ENCODE results near the gene ANKRD35.

Gene ANKRD35

GRCh38 chr1:145893306-145894055 lies 7.8 kb upstream of the ANKRD35 start:
- no peak for DNase-seq (ENCODE audit: low read depth in 2 of 2)

- no peak for DNase-seq (ENCODE audit: low read depth in 2 of 2)
These were observed 6.9 kb upstream of the ANKRD35 start for GRCh38 chr1:145892486-145893087.

DNA sequence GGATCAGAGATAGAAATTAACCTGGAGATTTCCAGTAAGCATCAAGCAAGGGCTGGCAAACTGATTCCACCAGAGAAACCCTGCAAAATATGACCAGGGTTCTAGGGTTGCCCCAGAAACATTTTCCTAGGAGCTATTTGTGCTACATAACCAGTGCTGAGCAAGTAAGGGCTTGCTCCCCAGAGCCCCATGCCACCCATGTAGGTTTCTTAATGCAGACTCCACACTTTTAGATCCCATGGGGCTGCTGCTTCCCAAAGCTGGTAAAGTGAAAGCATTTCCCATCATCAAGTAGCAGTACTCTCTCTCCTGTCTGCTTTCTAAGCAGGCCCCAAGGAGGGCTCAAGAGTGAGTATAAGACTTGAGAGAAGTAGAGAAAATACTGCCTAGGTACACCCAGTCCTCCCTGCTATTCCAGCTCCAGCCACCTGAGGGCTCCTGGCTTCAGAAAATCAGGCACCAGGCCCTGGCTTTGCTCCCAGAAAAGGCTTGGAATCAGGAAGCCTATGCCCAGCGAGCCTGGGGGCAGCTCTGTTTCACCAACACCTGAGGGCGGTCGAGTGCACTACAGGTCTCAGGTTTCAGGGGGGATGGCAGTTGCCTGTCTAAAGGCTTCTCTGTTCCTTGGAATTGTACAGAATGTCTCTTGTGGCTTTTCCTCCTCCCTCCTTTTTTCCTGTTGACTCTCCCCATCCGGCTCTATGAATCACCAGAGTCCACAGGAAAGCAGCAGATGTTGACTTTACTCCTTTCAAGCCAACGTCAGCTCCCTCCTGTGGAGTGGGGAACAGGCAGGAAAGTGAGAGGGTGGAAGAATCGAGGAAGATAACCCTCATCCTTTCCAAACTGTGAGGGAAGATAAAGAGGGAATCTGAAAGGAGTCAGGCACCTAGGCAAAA lies 6.2 kb upstream of the ANKRD35 start:
- DNase-seq (ENCODE audit: low read depth in 2 of 2) = peak; percentile 7 to 12

DNA sequence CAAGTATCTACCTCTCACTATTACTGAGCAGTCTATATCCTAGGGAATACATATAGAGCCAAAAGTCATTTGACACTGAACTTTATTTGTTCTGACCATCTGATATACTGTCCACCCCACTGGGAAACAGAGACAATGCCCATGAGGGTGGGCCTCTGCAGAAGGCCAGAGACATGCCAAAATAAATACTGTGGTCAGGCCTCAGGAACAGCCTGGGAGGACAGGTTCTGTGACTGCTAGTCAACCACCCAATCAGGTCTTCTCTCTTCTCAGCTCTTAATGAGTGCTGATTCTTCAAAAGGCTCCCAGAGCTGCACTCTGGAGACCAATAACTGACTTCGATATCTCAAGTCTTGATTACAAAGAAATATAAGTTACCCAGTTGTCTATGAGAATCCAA lies 5.5 kb upstream of the ANKRD35 start:
- no peak for DNase-seq (ENCODE audit: low read depth in 2 of 2)

- no peak for DNase-seq (ENCODE audit: low read depth in 2 of 2)
These were observed 4.1 kb upstream of the ANKRD35 start for GRCh38 chr1:145889722-145890121.

DNA sequence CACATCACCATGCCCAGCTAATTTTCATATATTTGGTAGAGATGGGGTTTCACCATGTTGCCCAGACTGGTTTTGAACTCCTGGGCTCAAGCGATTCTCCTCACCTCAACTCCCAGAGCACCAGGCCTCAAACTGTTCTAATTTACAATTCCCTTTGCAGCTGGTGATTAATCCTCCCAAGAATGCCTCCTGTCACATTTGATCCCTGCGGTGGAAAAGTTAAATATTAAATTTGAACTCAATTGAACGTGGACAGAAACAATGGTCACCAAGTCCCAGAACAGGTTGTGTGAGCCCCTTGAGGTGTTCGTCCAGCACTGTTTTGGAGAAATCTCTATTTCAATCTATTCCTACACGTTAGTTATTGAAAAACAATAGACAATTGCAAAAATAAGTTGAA lies 2.0 kb upstream of the ANKRD35 start:
- no peak for DNase-seq (ENCODE audit: low read depth in 2 of 2)

DNA sequence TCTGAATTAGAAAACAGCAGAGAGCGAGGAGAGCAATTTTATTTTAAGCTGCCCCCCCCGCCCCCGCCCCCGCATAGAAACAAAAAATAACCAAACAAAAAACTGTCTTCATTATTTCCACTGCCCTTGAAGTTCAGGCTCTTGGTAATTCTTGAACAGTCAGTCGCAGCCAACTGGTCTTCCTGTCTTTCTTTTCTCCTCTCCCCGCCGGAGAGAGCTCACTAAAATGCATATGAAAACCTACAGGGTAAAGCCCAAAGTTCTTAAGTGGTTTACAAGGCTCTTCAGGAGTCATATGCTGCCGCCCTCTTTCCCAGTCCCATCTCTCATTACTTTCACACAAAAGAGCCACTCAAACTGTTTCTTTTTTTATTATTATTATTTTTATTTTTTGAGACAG lies 1.1 kb upstream of the ANKRD35 start:
- no peak for DNase-seq (ENCODE audit: low read depth in 2 of 2)

GRCh38 chr1:145886390-145886789 lies 724 bp upstream of the ANKRD35 start:
- DNase-seq (ENCODE audit: low read depth in 2 of 2) = no peak

- no peak for DNase-seq (ENCODE audit: low read depth in 2 of 2)
These were observed 991 bp downstream of the ANKRD35 start for GRCh38 chr1:145884675-145885074.

DNA sequence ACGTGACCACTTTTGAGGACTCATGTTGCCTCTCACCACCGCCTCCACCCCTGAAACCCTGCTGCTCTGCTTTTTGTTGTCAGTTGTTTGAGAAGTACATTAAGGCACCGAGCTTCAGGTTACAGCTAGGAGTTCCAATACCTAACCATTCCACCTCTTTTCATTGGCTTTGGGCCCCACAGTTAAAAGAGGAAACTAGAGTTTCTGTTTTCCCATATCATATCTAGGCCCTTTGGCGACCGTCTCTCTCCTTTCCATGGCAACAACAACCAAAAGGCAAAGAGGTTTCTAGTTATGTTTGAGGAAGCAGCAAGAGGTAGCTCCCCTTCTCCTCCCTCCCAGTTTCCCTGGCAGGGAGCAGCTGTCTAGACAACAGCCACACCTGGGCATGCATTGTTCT lies 5.9 kb downstream of the ANKRD35 start:
- DNase-seq (ENCODE audit: low read depth in 2 of 2) = no peak

DNA sequence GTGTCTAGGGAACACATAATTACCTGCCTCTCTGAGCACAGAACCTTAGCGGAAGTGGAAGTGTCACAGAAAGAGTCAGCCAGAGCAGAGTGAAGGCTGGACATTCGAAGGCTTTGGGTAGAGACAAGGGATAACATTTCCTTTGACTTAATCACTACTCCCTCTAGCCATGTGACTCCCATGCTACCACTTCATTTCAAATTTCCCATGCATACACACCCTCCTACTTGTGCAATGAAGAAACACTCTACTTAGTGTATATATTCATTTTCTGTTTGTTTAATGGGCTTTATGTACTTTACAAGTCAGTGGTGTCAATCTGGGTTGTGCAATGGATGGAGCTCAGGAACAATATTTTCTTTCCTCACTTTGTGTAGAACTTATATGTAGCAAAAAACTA lies 6.9 kb downstream of the ANKRD35 start:
- no peak for DNase-seq (ENCODE audit: low read depth in 2 of 2)

DNA sequence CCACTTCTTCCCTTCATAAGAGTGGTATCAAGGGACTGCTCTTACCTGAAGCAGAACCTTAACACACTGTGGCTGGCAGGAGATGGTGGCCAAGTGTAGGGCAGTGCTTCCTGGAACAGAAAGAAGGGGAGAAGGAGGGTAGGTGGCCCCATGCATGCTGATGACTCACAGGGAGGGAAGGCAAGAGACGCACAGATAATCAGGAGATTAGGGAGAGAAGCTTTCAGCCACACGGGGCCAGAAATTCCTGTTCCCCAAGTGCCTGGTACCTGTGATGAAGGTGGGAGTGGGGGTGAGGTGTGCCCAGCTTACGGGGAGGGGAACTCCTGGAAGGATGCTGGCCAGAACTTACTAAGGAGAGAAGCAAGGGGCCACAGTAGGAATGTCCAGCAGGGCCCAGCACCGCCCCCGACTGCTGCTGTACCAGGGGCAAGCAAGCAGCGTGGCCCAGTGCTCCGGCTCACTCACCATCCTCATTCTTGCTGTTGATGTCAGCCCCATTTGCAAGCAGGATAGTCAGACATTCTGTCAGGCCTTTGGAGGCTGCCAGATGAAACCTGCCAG lies 7.7 kb downstream of the ANKRD35 start:
- no peak for DNase-seq (ENCODE audit: low read depth in 2 of 2)

GRCh38 chr1:145874646-145875045 lies 11.0 kb downstream of the ANKRD35 start:
- no peak for DNase-seq (ENCODE audit: low read depth in 2 of 2)

GRCh38 chr1:145871994-145872924 lies 13.4 kb downstream of the ANKRD35 start:
- DNase-seq (ENCODE audit: low read depth in 2 of 2) = peak in 1 of 2 donors; percentile 10

GRCh38 chr1:145868232-145868631 lies 17.4 kb downstream of the ANKRD35 start:
- no peak for DNase-seq (ENCODE audit: low read depth in 2 of 2)

- DNase-seq (ENCODE audit: low read depth in 2 of 2) = no peak
These were observed 22.2 kb downstream of the ANKRD35 start for GRCh38 chr1:145863282-145864018.

DNA sequence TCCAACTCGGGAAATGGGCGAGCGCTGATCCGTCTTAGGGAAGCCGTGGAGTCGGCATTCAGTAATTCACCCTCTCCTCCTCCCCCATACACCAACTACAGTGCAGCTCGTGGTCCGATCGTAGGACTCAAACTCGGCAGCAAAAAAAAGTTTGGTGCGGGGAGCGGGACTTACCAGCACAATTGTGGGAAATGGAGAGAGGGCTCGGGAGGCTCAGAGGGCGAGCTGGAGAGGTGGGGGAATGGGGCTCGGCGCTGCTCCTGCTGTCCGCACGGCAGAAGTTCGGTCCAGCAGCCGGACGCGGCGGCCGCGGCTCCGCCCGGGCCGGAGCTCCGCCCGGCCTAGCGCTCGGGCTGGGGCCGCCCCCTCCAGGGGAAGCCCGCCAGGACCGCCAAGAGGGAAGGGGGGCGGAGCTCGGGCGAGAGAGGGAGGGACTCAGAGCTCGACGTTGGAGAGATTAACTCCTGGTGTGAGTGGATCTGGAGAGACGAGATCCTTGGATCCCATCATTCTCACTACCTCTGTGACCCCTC lies 26.1 kb downstream of the ANKRD35 start:
- DNase-seq (ENCODE audit: low read depth in 2 of 2) = peak; percentile 51 to 75

- DNase-seq (ENCODE audit: low read depth in 2 of 2) = peak; percentile 61 to 82
These were observed 26.7 kb downstream of the ANKRD35 start, which contains the start of gene PIAS3 for GRCh38 chr1:145858901-145859490. TSS of gene PIAS3 (minus strand) at chr1:145859081. CDS start at chr1:145858990, 91 bp downstream.

DNA sequence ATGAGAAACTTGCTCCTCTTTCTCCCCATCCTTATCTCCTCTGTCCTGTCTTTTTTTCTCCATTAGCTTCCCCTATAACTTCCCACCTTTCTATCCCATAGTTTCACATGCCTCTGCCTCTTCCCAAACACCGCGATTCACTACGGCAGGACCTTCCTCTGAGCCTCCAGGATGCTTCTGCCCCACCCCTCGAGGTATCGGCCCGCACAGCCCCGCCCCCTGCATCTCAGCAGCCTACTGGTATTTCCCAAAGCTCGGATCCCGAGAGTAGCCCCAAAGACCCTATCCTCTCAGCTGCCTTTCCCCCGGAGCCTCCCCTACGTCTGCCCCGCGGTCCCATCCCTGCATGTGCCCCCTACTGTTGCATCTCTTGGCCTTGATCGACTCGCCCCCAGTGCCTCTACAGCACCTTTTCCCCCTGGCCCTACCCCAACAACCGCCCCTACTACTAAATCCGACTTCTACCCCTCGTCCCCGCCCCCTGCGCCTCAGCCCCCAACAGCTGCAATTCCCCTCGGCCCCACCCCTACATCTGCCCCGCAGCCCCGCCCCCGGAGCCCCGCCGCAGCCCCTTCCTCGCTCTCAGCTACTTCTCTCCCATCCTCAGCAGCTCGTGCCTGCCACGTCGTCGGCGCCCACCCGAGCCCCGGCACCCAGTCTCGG lies 27.3 kb downstream of the ANKRD35 start:
- peak; percentile 26 to 66 for DNase-seq (ENCODE audit: low read depth in 2 of 2)

Measured in stimulated activated CD8-positive, alpha-beta memory T cell treated with anti-CD3 and anti-CD28 coated beads, Interleukin-7, amount 100 ng/mL, for 4 hours (primary cell).